HCT116 (cell line): ENCODE results near the gene OLFML2A. TPM values are rescaled to one million over a fixed set of nuclear protein-coding genes. Genes with fewer than 3 reads are reported as not detected.

Source experiments
- ATAC-seq: fragments of 200-7000 bp; cut with Tn5 transposase; 2 replicates; pipeline ENCODE4 v1.9.1; 2020; ENCODE audit warnings: mild to moderate bottlenecking, moderate library complexity
- BruUV-seq: library from RNA; stranded (reverse); fragments of 400-500 nt; replicated peaks from 2 replicates; lab custom pipeline; 2021; lab: Mats Ljungman, UMichigan
- CTCF ChIA-PET: fragments of 300-600 bp; sonication (Branson Sonifier 250); formaldehyde crosslinking; loops from one replicate; lab custom pipeline; 2021; ENCODE audit warnings: antibody characterized with exemption; lab: Charles Lee
- POLR2A ChIA-PET: fragments of 300-600, 350-600 bp; sonication (Branson Sonifier 250); formaldehyde crosslinking; loops from one replicate; lab custom pipeline; 2021; ENCODE audit warnings: antibody characterized with exemption; lab: Charles Lee
- RAD21 ChIA-PET, 2 experiments: fragments of 300-600 bp; sonication (Branson Sonifier 250); formaldehyde crosslinking; loops; one replicate each; lab custom pipeline; 2023; ENCODE audit warnings: low total read pairs in 2 of 2; ENCODE audit not compliant: uncharacterized antibody in 2 of 2, unreplicated experiment in 2 of 2, low non-redundant PET in 1 of 2; lab: Charles Lee
- DNase-seq: peaks from one replicate; pipeline ENCODE4 v3.0.0-alpha.2; 2010; ENCODE audit warnings: low read depth, low spot score
- H2AFZ ChIP-seq: fragments of 200-600 bp; shearing (Covaris generic), sonication (generic); 2 replicates; pipeline ENCODE4 v1.6.1; 2017; ENCODE audit warnings: low read depth, mixed run types, mixed read lengths, antibody characterized with exemption, low read length; ENCODE audit not compliant: poor library complexity, severe bottlenecking
- H3K27ac ChIP-seq: 2 replicates; pipeline ENCODE4 v1.5.1; 2012; ENCODE audit warnings: low read depth, low read length
- H3K27me3 ChIP-seq: fragments of 200-600 bp; sonication (generic); 2 replicates; pipeline ENCODE4 v1.6.1; 2016; ENCODE audit warnings: mixed run types, low read length, mixed read lengths; ENCODE audit not compliant: insufficient read depth
- H3K36me3 ChIP-seq, 2 experiments: fragments of 200-500 bp in 1 of 2; fragments of 200-600 bp in 1 of 2; sonication (Bioruptor generic) in 1 of 2; sonication (generic) in 1 of 2; 2 replicates each; pipeline versions ENCODE4 v1.5.1 to v1.6.1; 2014 to 2016; ENCODE audit warnings: low read length in 2 of 2, inconsistent platforms in 1 of 2, mixed read lengths in 1 of 2, mixed run types in 1 of 2; ENCODE audit not compliant: insufficient read depth in 2 of 2, control insufficient read depth in 1 of 2
- H3K4me1 ChIP-seq, 2 experiments: fragments of 200-600 bp in 1 of 2; sonication (generic) in 1 of 2; 2 replicates each; pipeline versions ENCODE4 v1.5.1 to v1.6.1; 2012 to 2017; ENCODE audit warnings: low read length in 2 of 2, inconsistent platforms in 1 of 2, mild to moderate bottlenecking in 1 of 2, mixed read lengths in 1 of 2, mixed run types in 1 of 2, moderate library complexity in 1 of 2; ENCODE audit not compliant: insufficient read depth in 2 of 2, control insufficient read depth in 1 of 2
- H3K4me2 ChIP-seq: fragments of 200-600 bp; sonication (generic); 2 replicates; pipeline ENCODE4 v1.6.1; 2017; ENCODE audit warnings: mixed run types, low read length, mixed read lengths
- H3K4me3 ChIP-seq, 2 experiments: fragments of 200-600 bp in 1 of 2; sonication (generic) in 1 of 2; replicated peaks in 1 of 2; 2 replicates each; pipeline ENCODE4 v1.5.1; 2011 to 2016; ENCODE audit warnings: low read length in 2 of 2, control low read depth in 1 of 2, low read depth in 1 of 2, mild to moderate bottlenecking in 1 of 2, mixed read lengths in 1 of 2, mixed run types in 1 of 2
- H3K79me2 ChIP-seq: fragments of 200-600 bp; sonication (generic); 2 replicates; pipeline ENCODE4 v1.6.1; 2017; ENCODE audit warnings: mild to moderate bottlenecking, mixed run types, low read length, moderate library complexity, mixed read lengths; ENCODE audit not compliant: insufficient read depth
- H3K9ac ChIP-seq: fragments of 200-600 bp; sonication (generic); 2 replicates; pipeline ENCODE4 v1.6.1; 2016; ENCODE audit warnings: low read length, mixed read lengths
- H3K9me2 ChIP-seq: fragments of 200-600 bp; sonication (generic), shearing (Covaris generic); 2 replicates; pipeline ENCODE4 v1.6.1; 2017; ENCODE audit warnings: mixed run types, mild to moderate bottlenecking, moderate library complexity; ENCODE audit not compliant: insufficient read depth
- H3K9me3 ChIP-seq, 2 experiments: fragments of 200-500 bp in 1 of 2; fragments of 200-600 bp in 1 of 2; sonication (Bioruptor generic) in 1 of 2; sonication (generic) in 1 of 2; 2 replicates each; pipeline ENCODE4 v1.6.1; 2014 to 2017; ENCODE audit warnings: low read length in 2 of 2, mixed read lengths in 2 of 2, inconsistent platforms in 1 of 2, low read depth in 1 of 2, mild to moderate bottlenecking in 1 of 2, mixed run types in 1 of 2, moderate library complexity in 1 of 2; ENCODE audit not compliant: control insufficient read depth in 1 of 2, insufficient read depth in 1 of 2
- H4K20me1 ChIP-seq: fragments of 200-600 bp; sonication (generic), shearing (Covaris generic); 2 replicates; pipeline ENCODE4 v1.6.1; 2017; ENCODE audit warnings: mixed run types, mild to moderate bottlenecking, moderate library complexity; ENCODE audit not compliant: insufficient read depth
- CTCF ChIP-seq, 3 experiments: fragments of 200-600 bp in 1 of 3; sonication (generic) in 1 of 3; IDR thresholded peaks in 2 of 3; conservative IDR thresholded peaks in 1 of 3; 2 replicates each; pipeline ENCODE4 v1.5.1; 2012 to 2017; ENCODE audit warnings: low read depth in 2 of 3, low read length in 2 of 3, antibody characterized with exemption in 1 of 3, borderline replicate concordance in 1 of 3, control low read depth in 1 of 3, mild to moderate bottlenecking in 1 of 3, mixed read lengths in 1 of 3, mixed run types in 1 of 3, moderate library complexity in 1 of 3; ENCODE audit not compliant: insufficient read depth in 1 of 3
- POLR2AphosphoS5 ChIP-seq: IDR thresholded peaks from 2 replicates; pipeline ENCODE4 v1.6.1; 2011; ENCODE audit warnings: mild to moderate bottlenecking, low read depth, low read length, moderate library complexity
- TCF7L2 ChIP-seq: IDR thresholded peaks from 2 replicates; pipeline ENCODE4 v1.7.0; 2011; ENCODE audit warnings: borderline replicate concordance, inconsistent platforms; ENCODE audit not compliant: insufficient read depth, insufficient read length; ENCODE audit errors: extremely low read depth
- ZFX ChIP-seq: fragments of 450-650 bp; IDR thresholded peaks from 2 replicates; pipeline ENCODE4 v1.6.1; 2017
- intact Hi-C: fragments of 100-400 bp; cut with micrococcal nuclease; formaldehyde crosslinking; loops from 2 replicates; pipeline ENCODE4 v1.10.0; 2022
- total RNA-seq: library from RNA; stranded (reverse); gene quantifications from one replicate; pipeline ENCODE4 v1.2.1, GENCODE V29; 2021; ENCODE audit not compliant: unreplicated experiment

OLFML2A gene
- total RNA-seq, 1 experiment from 2014 or later: 6.3 TPM

- ChIA-PET RAD21 (no interaction called here), POLR2A (interaction anchor here (0.9 to 1.7 kb wide), 3 partner anchors 8 to 42 kb away, joined by 3 to 7 read pairs (median 4); partner anchors contain the start of gene WDR38), CTCF (interaction anchor here (0.8 to 1.7 kb wide), 4 partner anchors 14 to 42 kb away, joined by 3 to 6 read pairs (median 4); partner anchors contain the start of gene WDR38)
- peaks cover 47 to 54% of the 10 kb centered on the region in 2 experiments for H3K4me1 ChIP-seq
- peak overlapping the region; percentile 91 for H3K27ac ChIP-seq
- DNase-seq (peak; percentile 74), ATAC-seq (peak; percentile 86)
- no peaks in the 10 kb centered on the region for H3K36me3 ChIP-seq
- H3K79me2 ChIP-seq: no peaks in the 10 kb centered on the region
- H4K20me1 ChIP-seq: no peaks in the 10 kb centered on the region
- no peak overlapping the region for H2AFZ ChIP-seq
- H3K9me3 ChIP-seq: no peaks in the 10 kb centered on the region
- peak overlapping the region; percentile 20 to 56 for H3K4me3 ChIP-seq
- H3K4me2 ChIP-seq: peak overlapping the region; percentile 98
- BruUV-seq: no TSS peak
- peak overlapping the region; percentile 75 for H3K9ac ChIP-seq
- intact Hi-C loops: no loop called here
- TF ChIP-seq POLR2AphosphoS5 (peak; percentile 54), TCF7L2 (no peak), ZFX (no peak), CTCF (IDR thresholded peaks at IDR 0.05 in 2 of 3, conservative IDR thresholded peaks at IDR 0.05 in 1 of 3; ENCODE audit: borderline replicate concordance in 1 of 3, insufficient read depth in 1 of 3, low read depth in 2 of 3, low read length in 2 of 3) (no peak)
- no peaks in the 10 kb centered on the region for H3K9me2 ChIP-seq
- H3K27me3 ChIP-seq: no peaks in the 10 kb centered on the region
Measured at GRCh38 chr9:124810663-124811355, 33.9 kb downstream of the OLFML2A start.
